ENCODE results near the gene CFAP52.
A peak's percentile ranks its signal among the peaks of the same experiment; 100 is the strongest.
"Not testable (repeated sequence)": the region's sequence is repeated elsewhere in the genome, so short reads cannot be mapped to it uniquely, and the experiment has no call there.

The CFAP52 gene

DNA sequence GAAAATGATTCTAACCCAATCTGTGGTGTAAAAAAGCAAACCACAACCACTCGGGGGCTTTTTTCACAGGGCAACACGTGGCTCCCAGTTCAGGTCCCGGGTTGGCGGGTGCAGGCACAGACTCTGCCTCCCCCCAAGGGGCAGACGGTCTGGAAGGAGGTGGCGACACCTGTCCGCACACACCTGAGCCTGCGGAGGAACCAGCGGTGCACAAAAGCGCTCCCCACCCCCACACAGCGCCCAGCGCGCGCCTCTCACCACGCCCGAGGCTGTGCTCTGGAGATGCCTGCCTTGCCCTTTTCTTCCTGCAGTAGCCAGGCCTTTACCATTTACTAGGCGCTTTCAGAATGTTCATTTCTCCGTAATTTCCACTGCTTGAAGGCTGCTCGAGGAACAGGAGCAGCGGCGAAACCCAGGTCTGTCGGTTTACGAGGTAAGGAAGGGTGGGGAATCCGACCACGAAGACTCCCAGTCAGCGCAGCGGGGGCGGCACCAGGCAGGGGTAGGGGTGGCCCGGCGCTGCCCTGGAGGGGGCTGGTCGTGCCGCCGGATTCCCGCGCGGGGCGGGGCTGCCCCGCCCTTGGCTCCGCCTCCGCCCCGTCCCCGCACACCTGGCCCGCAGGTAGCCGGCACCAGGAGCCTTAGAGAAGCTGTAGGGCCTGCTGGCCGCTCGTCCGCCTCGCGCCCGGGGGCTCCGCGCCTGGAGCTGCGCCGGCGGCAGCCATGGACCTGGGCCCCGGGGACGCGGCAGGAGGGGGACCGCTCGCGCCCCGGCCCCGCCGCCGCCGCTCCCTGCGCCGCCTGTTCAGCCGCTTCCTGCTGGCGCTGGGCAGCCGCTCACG, 68.7 kb downstream of the CFAP52 start, which contains the start of gene USP43:
USP43 (plus strand) TSS at position 608 of the 842 bp plus-strand sequence; CDS start at position 724, 116 bp downstream.
- peaks cover 3 to 6% of the 10 kb centered on the region in 2 donors for H3K27me3 ChIP-seq (ENCODE audit: control insufficient read depth in 1 of 2, insufficient read depth in 2 of 2, low read length in 2 of 2)

DNA sequence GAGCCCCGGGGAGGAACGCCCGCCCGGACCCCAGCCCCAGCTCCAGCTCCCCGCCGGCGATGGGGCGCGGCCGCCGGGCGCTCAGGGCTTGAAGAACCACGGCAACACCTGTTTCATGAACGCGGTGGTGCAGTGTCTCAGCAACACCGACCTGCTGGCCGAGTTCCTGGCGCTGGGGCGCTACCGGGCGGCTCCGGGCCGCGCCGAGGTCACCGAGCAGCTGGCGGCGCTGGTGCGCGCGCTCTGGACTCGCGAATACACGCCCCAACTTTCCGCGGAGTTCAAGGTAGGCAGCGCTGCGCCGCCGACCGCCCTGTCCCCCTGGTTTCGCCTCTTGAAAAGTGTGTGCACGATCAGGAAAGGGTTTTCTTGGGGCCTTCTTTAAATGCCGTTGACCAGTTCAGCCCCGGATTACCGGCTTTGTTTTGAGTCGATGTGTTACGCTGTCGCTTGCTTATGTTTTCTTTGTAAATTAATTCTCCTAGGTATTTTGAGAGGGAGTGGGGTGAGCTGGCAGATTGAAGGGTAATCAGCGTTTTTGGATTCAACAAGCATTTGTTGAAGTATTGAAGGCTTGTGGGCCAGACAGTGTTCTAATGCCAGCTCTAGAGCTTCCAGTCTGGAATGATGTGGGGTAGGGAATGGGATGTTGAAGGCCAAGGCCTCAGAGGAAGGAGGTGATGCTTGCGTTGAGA, 69.6 kb downstream of the CFAP52 start:
- H3K4me3 ChIP-seq (ENCODE audit: low read depth in 1 of 2, low read length in 2 of 2), result peak overlapping the region; percentile 84 to 88
- H3K9me3 ChIP-seq (ENCODE audit: control insufficient read depth in 1 of 2, low read length in 2 of 2), result no peaks in the 10 kb centered on the region
- H3K36me3 ChIP-seq (ENCODE audit: control insufficient read depth in 1 of 2, insufficient read depth in 2 of 2, low read length in 2 of 2), result no peaks in the 10 kb centered on the region
- peaks cover 3 to 6% of the 10 kb centered on the region in 2 donors for H3K27me3 ChIP-seq (ENCODE audit: control insufficient read depth in 1 of 2, insufficient read depth in 2 of 2, low read length in 2 of 2)
- H3K4me1 ChIP-seq (ENCODE audit: control insufficient read depth in 1 of 2, insufficient read depth in 2 of 2, low read length in 2 of 2), result peaks cover 5 to 10% of the 10 kb centered on the region in 2 donors
- peak overlapping the region; percentile 96 for H3K27ac ChIP-seq (ENCODE audit: low read depth, low read length)
- peak overlapping the region; percentile 56 to 80 for H3K9ac ChIP-seq (ENCODE audit: low read depth in 1 of 2, low read length in 2 of 2)

More for the DNA sequence above, 68.7 kb downstream of the CFAP52 start, which contains the start of gene USP43:
- H3K36me3 ChIP-seq (ENCODE audit: control insufficient read depth in 1 of 2, insufficient read depth in 2 of 2, low read length in 2 of 2), result no peaks in the 10 kb centered on the region
- peaks cover 5 to 10% of the 10 kb centered on the region in 2 donors for H3K4me1 ChIP-seq (ENCODE audit: control insufficient read depth in 1 of 2, insufficient read depth in 2 of 2, low read length in 2 of 2)
- peak within 1 kb of the TSS; percentile 77 to 80 for H3K9ac ChIP-seq (ENCODE audit: low read depth in 1 of 2, low read length in 2 of 2)
- peak within 1 kb of the TSS; percentile 96 for H3K27ac ChIP-seq (ENCODE audit: low read depth, low read length)
- peak within 1 kb of the TSS; percentile 84 to 88 for H3K4me3 ChIP-seq (ENCODE audit: low read depth in 1 of 2, low read length in 2 of 2)
- no peaks in the 10 kb centered on the region for H3K9me3 ChIP-seq (ENCODE audit: control insufficient read depth in 1 of 2, low read length in 2 of 2)

- H3K4me1 ChIP-seq (ENCODE audit: control insufficient read depth in 1 of 2, insufficient read depth in 2 of 2, low read length in 2 of 2), result peaks cover 5 to 10% of the 10 kb centered on the region in 2 donors
- H3K9me3 ChIP-seq (ENCODE audit: control insufficient read depth in 1 of 2, low read length in 2 of 2), result no peaks in the 10 kb centered on the region
- H3K4me3 ChIP-seq (ENCODE audit: low read depth in 1 of 2, low read length in 2 of 2), result peak overlapping the region; percentile 84 to 88
- H3K9ac ChIP-seq (ENCODE audit: low read depth in 1 of 2, low read length in 2 of 2), result peak overlapping the region; percentile 56 to 80
- peak overlapping the region; percentile 96 for H3K27ac ChIP-seq (ENCODE audit: low read depth, low read length)
- peaks cover 3 to 6% of the 10 kb centered on the region in 2 donors for H3K27me3 ChIP-seq (ENCODE audit: control insufficient read depth in 1 of 2, insufficient read depth in 2 of 2, low read length in 2 of 2)
- no peaks in the 10 kb centered on the region for H3K36me3 ChIP-seq (ENCODE audit: control insufficient read depth in 1 of 2, insufficient read depth in 2 of 2, low read length in 2 of 2)
Measured at GRCh38 chr17:9646546-9646885, 70.1 kb downstream of the CFAP52 start.

- Histone ChIP-seq H3K27me3 (ENCODE audit: control insufficient read depth in 1 of 2, insufficient read depth in 2 of 2, low read length in 2 of 2) (peaks cover 3 to 6% of the 10 kb centered on the region in 2 donors), H3K4me3 (ENCODE audit: low read depth in 1 of 2, low read length in 2 of 2) (peak overlapping the region; percentile 84 to 88)
Measured at GRCh38 chr17:9647014-9647413, 70.6 kb downstream of the CFAP52 start.

DNA sequence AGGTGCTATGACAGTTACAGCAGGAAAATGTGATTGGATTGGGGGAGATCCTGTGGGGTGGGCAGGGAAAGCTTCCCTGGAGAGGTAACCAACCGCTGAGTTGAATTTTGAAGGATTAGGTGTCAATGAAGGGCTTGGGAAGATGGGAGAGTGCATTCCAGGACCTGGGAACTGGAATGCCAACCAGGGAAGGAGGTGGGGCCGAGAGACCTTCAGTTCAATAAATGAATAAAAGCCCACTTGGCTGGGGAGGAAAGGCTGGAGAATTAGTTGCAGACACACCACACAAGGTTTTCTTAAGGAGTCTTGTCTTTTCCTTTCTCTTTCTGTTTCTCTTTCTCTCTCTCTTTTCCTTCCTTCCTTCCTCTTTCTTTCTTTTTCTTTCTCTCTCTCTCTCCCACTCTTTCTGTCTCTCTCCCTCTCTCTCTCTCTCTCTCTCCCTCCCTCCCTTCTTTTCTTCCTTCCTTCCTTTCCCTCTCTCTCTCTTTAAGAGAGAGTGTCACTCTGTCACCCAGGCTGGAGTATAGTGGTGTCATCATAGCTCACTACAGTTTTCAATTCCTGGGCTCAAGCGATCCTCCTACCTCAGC, 72.2 kb downstream of the CFAP52 start:
- Histone ChIP-seq H3K36me3 (ENCODE audit: control insufficient read depth in 1 of 2, insufficient read depth in 2 of 2, low read length in 2 of 2) (no peaks in the 10 kb centered on the region), H3K4me3 (ENCODE audit: low read depth in 1 of 2, low read length in 2 of 2) (peak overlapping the region; percentile 2 to 14), H3K27ac (ENCODE audit: low read depth, low read length) (no peak overlapping the region), H3K4me1 (ENCODE audit: control insufficient read depth in 1 of 2, insufficient read depth in 2 of 2, low read length in 2 of 2) (peaks cover 5 to 10% of the 10 kb centered on the region in 2 donors), H3K9ac (ENCODE audit: low read depth in 1 of 2, low read length in 2 of 2) (no peak overlapping the region), H3K27me3 (ENCODE audit: control insufficient read depth in 1 of 2, insufficient read depth in 2 of 2, low read length in 2 of 2) (peaks cover under 1 to 6% of the 10 kb centered on the region in 2 donors), H3K9me3 (ENCODE audit: control insufficient read depth in 1 of 2, low read length in 2 of 2) (no peaks in the 10 kb centered on the region)

More at GRCh38 chr17:9647014-9647413, 70.6 kb downstream of the CFAP52 start:
- Histone ChIP-seq H3K9ac (ENCODE audit: low read depth in 1 of 2, low read length in 2 of 2) (no peak overlapping the region), H3K27ac (ENCODE audit: low read depth, low read length) (no peak overlapping the region), H3K9me3 (ENCODE audit: control insufficient read depth in 1 of 2, low read length in 2 of 2) (no peaks in the 10 kb centered on the region), H3K36me3 (ENCODE audit: control insufficient read depth in 1 of 2, insufficient read depth in 2 of 2, low read length in 2 of 2) (no peaks in the 10 kb centered on the region), H3K4me1 (ENCODE audit: control insufficient read depth in 1 of 2, insufficient read depth in 2 of 2, low read length in 2 of 2) (peaks cover 5 to 10% of the 10 kb centered on the region in 2 donors)

DNA sequence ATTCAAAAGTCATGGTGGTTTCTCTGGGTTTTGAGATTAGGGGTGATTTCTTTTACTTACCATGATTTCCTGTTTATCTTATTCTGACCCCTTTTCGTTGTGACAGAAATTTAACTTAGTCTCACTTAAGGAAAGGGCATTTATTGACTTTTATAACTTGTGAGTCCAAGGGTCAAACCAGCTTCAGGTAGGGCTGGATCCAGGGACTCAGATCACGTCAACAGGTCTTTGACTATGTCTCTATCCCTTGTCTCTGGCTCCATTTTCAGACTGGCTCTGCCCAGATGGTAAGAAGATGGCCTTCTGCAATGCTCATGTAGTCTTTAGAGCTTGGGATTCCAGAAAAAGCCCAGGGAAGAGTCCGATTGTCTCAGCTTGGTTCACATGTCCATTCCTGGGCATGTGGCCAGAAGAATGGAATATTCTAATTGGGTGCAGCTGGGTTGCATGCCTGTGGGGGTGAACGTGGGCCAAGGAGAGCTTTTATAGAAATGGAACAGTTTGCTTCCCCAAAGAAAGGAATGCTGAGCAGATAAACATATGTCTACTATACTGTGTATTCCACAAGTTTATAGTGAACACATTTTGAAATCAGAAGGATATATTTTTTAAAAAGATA, 82.3 kb downstream of the CFAP52 start:
- H3K27ac ChIP-seq (ENCODE audit: low read depth, low read length), result no peak overlapping the region
- H3K9me3 ChIP-seq (ENCODE audit: control insufficient read depth in 1 of 2, low read length in 2 of 2), result no peaks in the 10 kb centered on the region
- H3K27me3 ChIP-seq (ENCODE audit: control insufficient read depth in 1 of 2, insufficient read depth in 2 of 2, low read length in 2 of 2), result no peaks in the 10 kb centered on the region
- no peak overlapping the region for H3K4me3 ChIP-seq (ENCODE audit: low read depth in 1 of 2, low read length in 2 of 2)
- H3K9ac ChIP-seq (ENCODE audit: low read depth in 1 of 2, low read length in 2 of 2), result no peak overlapping the region
- H3K36me3 ChIP-seq (ENCODE audit: control insufficient read depth in 1 of 2, insufficient read depth in 2 of 2, low read length in 2 of 2), result no peaks in the 10 kb centered on the region
- H3K4me1 ChIP-seq (ENCODE audit: control insufficient read depth in 1 of 2, insufficient read depth in 2 of 2, low read length in 2 of 2), result peaks cover 5 to 6% of the 10 kb centered on the region in 2 donors

GRCh38 chr17:9661027-9661426, 84.6 kb downstream of the CFAP52 start:
- Histone ChIP-seq H3K9ac (ENCODE audit: low read depth in 1 of 2, low read length in 2 of 2) (no peak overlapping the region), H3K4me3 (ENCODE audit: low read depth in 1 of 2, low read length in 2 of 2) (no peak overlapping the region), H3K27ac (ENCODE audit: low read depth, low read length) (no peak overlapping the region), H3K4me1 (ENCODE audit: control insufficient read depth in 1 of 2, insufficient read depth in 2 of 2, low read length in 2 of 2) (peaks cover 5 to 6% of the 10 kb centered on the region in 2 donors), H3K9me3 (ENCODE audit: control insufficient read depth in 1 of 2, low read length in 2 of 2) (no peaks in the 10 kb centered on the region), H3K36me3 (ENCODE audit: control insufficient read depth in 1 of 2, insufficient read depth in 2 of 2, low read length in 2 of 2) (peaks cover 0 to 4% of the 10 kb centered on the region in 2 donors), H3K27me3 (ENCODE audit: control insufficient read depth in 1 of 2, insufficient read depth in 2 of 2, low read length in 2 of 2) (no peaks in the 10 kb centered on the region)

DNA sequence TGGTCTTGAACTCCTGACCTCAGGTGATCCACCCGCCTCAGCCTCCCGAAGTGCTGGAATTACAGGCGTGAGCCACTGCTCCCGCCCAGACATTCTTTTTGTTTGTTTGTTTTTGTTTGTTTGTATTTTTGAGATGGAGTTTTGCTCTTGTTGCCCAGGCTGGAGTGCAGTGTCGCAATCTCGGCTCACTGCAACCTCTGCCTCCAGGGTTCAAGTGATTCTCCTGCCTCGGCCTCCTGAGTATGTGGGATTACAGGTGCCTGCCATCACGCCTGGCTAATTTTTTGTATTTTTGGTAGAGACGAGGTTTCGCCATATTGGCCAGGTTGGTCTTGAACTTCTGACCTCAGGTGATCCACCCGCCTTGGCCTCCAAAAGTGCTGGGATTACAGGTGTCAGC, 87.1 kb downstream of the CFAP52 start:
- H3K27me3 ChIP-seq (ENCODE audit: control insufficient read depth in 1 of 2, insufficient read depth in 2 of 2, low read length in 2 of 2); H3K4me1 ChIP-seq (ENCODE audit: control insufficient read depth in 1 of 2, insufficient read depth in 2 of 2, low read length in 2 of 2); H3K27ac ChIP-seq (ENCODE audit: low read depth, low read length); H3K4me3 ChIP-seq (ENCODE audit: low read depth in 1 of 2, low read length in 2 of 2); H3K9ac ChIP-seq (ENCODE audit: low read depth in 1 of 2, low read length in 2 of 2); H3K9me3 ChIP-seq (ENCODE audit: control insufficient read depth in 1 of 2, low read length in 2 of 2); H3K36me3 ChIP-seq (ENCODE audit: control insufficient read depth in 1 of 2, insufficient read depth in 2 of 2, low read length in 2 of 2): not testable (repeated sequence)

DNA sequence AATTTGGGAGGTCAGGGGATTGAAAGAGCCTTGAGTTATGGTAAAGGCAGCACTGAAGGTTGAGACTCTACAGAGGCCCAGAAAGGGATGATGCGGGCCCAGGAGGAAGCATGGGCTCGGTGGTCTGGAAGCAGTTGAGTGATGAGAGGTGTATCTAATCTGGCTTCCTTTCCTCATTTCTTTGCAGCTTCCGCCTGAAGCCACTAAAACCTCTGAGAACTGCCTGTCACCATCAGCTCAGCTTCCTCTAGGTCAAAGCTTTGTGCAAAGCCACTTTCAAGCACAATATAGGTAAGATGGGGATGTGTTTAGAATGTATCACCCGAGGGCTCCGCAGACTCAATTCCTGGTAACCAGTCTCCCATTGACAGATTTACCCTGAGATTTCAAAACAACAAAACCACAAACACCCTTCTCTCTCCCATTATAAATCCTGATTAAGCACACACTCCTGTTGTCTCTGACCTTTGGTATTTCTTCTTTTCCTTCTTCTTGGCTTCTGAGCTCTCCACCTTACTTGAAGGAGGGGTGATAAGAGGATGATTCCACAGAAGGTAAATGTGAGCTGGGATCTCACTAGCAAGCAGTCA, 90.1 kb downstream of the CFAP52 start:
- Histone ChIP-seq H3K27ac (ENCODE audit: low read depth, low read length) (no peak overlapping the region), H3K9me3 (ENCODE audit: control insufficient read depth in 1 of 2, low read length in 2 of 2) (no peaks in the 10 kb centered on the region), H3K4me3 (ENCODE audit: low read depth in 1 of 2, low read length in 2 of 2) (no peak overlapping the region), H3K9ac (ENCODE audit: low read depth in 1 of 2, low read length in 2 of 2) (no peak overlapping the region), H3K27me3 (ENCODE audit: control insufficient read depth in 1 of 2, insufficient read depth in 2 of 2, low read length in 2 of 2) (no peaks in the 10 kb centered on the region), H3K4me1 (ENCODE audit: control insufficient read depth in 1 of 2, insufficient read depth in 2 of 2, low read length in 2 of 2) (no peaks in the 10 kb centered on the region), H3K36me3 (ENCODE audit: control insufficient read depth in 1 of 2, insufficient read depth in 2 of 2, low read length in 2 of 2) (peaks cover 0 to 8% of the 10 kb centered on the region in 2 donors)
